ENCODE measurements around the gene ESYT2. TPM values are rescaled to one million over a fixed set of nuclear protein-coding genes. Genes with fewer than 3 reads are reported as not detected.
A peak's percentile ranks its signal among the peaks of the same experiment; 100 is the strongest.
"Not testable (repeated sequence)": the region's sequence is repeated elsewhere in the genome, so short reads cannot be mapped to it uniquely, and the experiment has no call there.

Gene ESYT2
- total RNA-seq, 5 donors from 2014 or later (not counting 1 experiment from before 2014, with no cell fraction given), result 99.0 to 122 (median 116) TPM

- peak; percentile 58 to 71 (median 66) for ATAC-seq (replicated peaks in 1 of 4)
- ChIA-PET CTCF (interaction anchor here (0.5 to 1.4 kb wide), 13 partner anchors 9 to 183 kb away, joined by 3 to 7 read pairs (median 4); partner anchors contain the start of gene NCAPG2 (in 1 of the 2)), POLR2A (interaction anchor here (0.5 to 1.5 kb wide), 12 partner anchors 10 to 158 kb away, joined by 3 to 21 read pairs (median 6); partner anchors contain the start of gene NCAPG2 (in 1 of the 2))
- peak overlapping the region; percentile 78 to 92 (median 90) for H3K4me3 Mint-ChIP-seq
- DNase-seq, result peak in 4 of 35 experiments; percentile 3 to 36 (median 16)
- H3K27ac ChIP-seq (ENCODE audit: low read length), result peak overlapping the region; percentile 17
- H3K9me3 ChIP-seq; H3K27me3 Mint-ChIP-seq; H3K27me3 ChIP-seq (replicated peaks in 1 of 2; ENCODE audit: control insufficient read depth in 2 of 2, extremely low read depth in 1 of 2, insufficient read depth in 2 of 2, low read length in 1 of 2); H3K36me3 Mint-ChIP-seq; H3K9me3 Mint-ChIP-seq; H3K36me3 ChIP-seq (ENCODE audit: control insufficient read depth in 2 of 2, extremely low read depth in 1 of 2, insufficient read depth in 1 of 2, low read length in 1 of 2): not testable (repeated sequence)
- H3K4me1 ChIP-seq (ENCODE audit: control insufficient read depth in 1 of 2, extremely low read depth in 1 of 2, insufficient read depth in 2 of 2, low read length in 2 of 2), result peaks cover 15 to 20% of the 10 kb centered on the region in 2 experiments
- peaks cover 44 to 54% (median 53%) of the 10 kb centered on the region in 3 donors for H3K4me1 Mint-ChIP-seq
- H3K4me3 ChIP-seq (ENCODE audit: control insufficient read depth in 1 of 2, extremely low read depth in 1 of 2, low read length in 1 of 2), result peak overlapping the region in 1 of 2 donors; percentile 55
- peak overlapping the region; percentile 69 to 74 for H3K27ac Mint-ChIP-seq
- WGBS (ENCODE audit: insufficient coverage), result 69% methylated on average over 10 of the region's 13 CpGs
These were observed 33.8 kb upstream of the ESYT2 start for GRCh38 chr7:158862985-158863610.

- Mint-ChIP-seq H3K27ac (peak overlapping the region; percentile 59 to 68), H3K4me1 (peaks cover 50 to 56% (median 54%) of the 10 kb centered on the region in 3 donors), H3K4me3 (peak overlapping the region; percentile 39 to 92 (median 70)), H3K36me3 (no peaks in the 10 kb centered on the region), H3K9me3 (no peaks in the 10 kb centered on the region), H3K27me3 (no peaks in the 10 kb centered on the region)
- Histone ChIP-seq H3K9me3 (no peaks in the 10 kb centered on the region), H3K36me3 (ENCODE audit: control insufficient read depth in 2 of 2, extremely low read depth in 1 of 2, insufficient read depth in 1 of 2, low read length in 1 of 2) (no peaks in the 10 kb centered on the region), H3K4me3 (ENCODE audit: control insufficient read depth in 1 of 2, extremely low read depth in 1 of 2, low read length in 1 of 2) (no peak overlapping the region), H3K27ac (ENCODE audit: low read length) (no peak overlapping the region), H3K27me3 (replicated peaks in 1 of 2; ENCODE audit: control insufficient read depth in 2 of 2, extremely low read depth in 1 of 2, insufficient read depth in 2 of 2, low read length in 1 of 2) (no peaks in the 10 kb centered on the region), H3K4me1 (ENCODE audit: control insufficient read depth in 1 of 2, extremely low read depth in 1 of 2, insufficient read depth in 2 of 2, low read length in 2 of 2) (peaks cover 22 to 26% of the 10 kb centered on the region in 2 experiments)
- ATAC-seq (replicated peaks in 1 of 4), result no peak
- no peak for DNase-seq
- ChIA-PET CTCF (no interaction called here), POLR2A (no interaction called here)
- 100% methylated on average over 3 of the region's 11 CpGs for WGBS (ENCODE audit: insufficient coverage)
These were observed 32.8 kb upstream of the ESYT2 start for GRCh38 chr7:158861936-158862704.

GRCh38 chr7:158861004-158861787, 31.9 kb upstream of the ESYT2 start:
- POLR2A ChIA-PET, result no interaction called here
- Histone ChIP-seq H3K4me3 (ENCODE audit: control insufficient read depth in 1 of 2, extremely low read depth in 1 of 2, low read length in 1 of 2) (no peak overlapping the region), H3K9me3 (no peaks in the 10 kb centered on the region), H3K4me1 (ENCODE audit: control insufficient read depth in 1 of 2, extremely low read depth in 1 of 2, insufficient read depth in 2 of 2, low read length in 2 of 2) (peaks cover 24 to 26% of the 10 kb centered on the region in 2 experiments), H3K27ac (ENCODE audit: low read length) (no peak overlapping the region), H3K27me3 (replicated peaks in 1 of 2; ENCODE audit: control insufficient read depth in 2 of 2, extremely low read depth in 1 of 2, insufficient read depth in 2 of 2, low read length in 1 of 2) (no peaks in the 10 kb centered on the region), H3K36me3 (ENCODE audit: control insufficient read depth in 2 of 2, extremely low read depth in 1 of 2, insufficient read depth in 1 of 2, low read length in 1 of 2) (no peaks in the 10 kb centered on the region)
- Mint-ChIP-seq H3K9me3 (no peaks in the 10 kb centered on the region), H3K27me3 (no peaks in the 10 kb centered on the region), H3K36me3 (no peaks in the 10 kb centered on the region), H3K27ac (peak overlapping the region; percentile 42 to 84), H3K4me1 (peaks cover 50 to 60% (median 56%) of the 10 kb centered on the region in 3 donors), H3K4me3 (no peak overlapping the region)
- ATAC-seq (replicated peaks in 1 of 4), result no peak
- CTCF ChIA-PET, result interaction anchor here in 1 of 2 donors (0.8 kb wide), 1 partner anchor 94 kb away, joined by 3 read pairs; no protein-coding TSS in a partner anchor
- DNase-seq, result no peak
- WGBS (ENCODE audit: insufficient coverage), result 86% methylated on average over 15 of the region's 15 CpGs

GRCh38 chr7:158860394-158860793, 31.1 kb upstream of the ESYT2 start:
- DNase-seq (no peak), ATAC-seq (replicated peaks in 1 of 4) (no peak)
- Histone ChIP-seq H3K27ac (ENCODE audit: low read length) (no peak overlapping the region), H3K4me1 (ENCODE audit: control insufficient read depth in 1 of 2, extremely low read depth in 1 of 2, insufficient read depth in 2 of 2, low read length in 2 of 2) (peaks cover 22 to 33% of the 10 kb centered on the region in 2 experiments), H3K36me3 (ENCODE audit: control insufficient read depth in 2 of 2, extremely low read depth in 1 of 2, insufficient read depth in 1 of 2, low read length in 1 of 2) (no peaks in the 10 kb centered on the region), H3K9me3 (no peaks in the 10 kb centered on the region), H3K27me3 (replicated peaks in 1 of 2; ENCODE audit: control insufficient read depth in 2 of 2, extremely low read depth in 1 of 2, insufficient read depth in 2 of 2, low read length in 1 of 2) (no peaks in the 10 kb centered on the region), H3K4me3 (ENCODE audit: control insufficient read depth in 1 of 2, extremely low read depth in 1 of 2, low read length in 1 of 2) (no peak overlapping the region)
- no peaks in the 10 kb centered on the region for H3K9me3 Mint-ChIP-seq
- WGBS (ENCODE audit: insufficient coverage), result no CpG with 5 or more reads among the region's 1 CpG
- no peak overlapping the region for H3K4me3 Mint-ChIP-seq
- H3K36me3 Mint-ChIP-seq, result no peaks in the 10 kb centered on the region
- POLR2A ChIA-PET, result interaction anchor here (0.6 to 0.7 kb wide), 4 partner anchors 19 to 170 kb away, joined by 4 to 11 read pairs (median 5); no protein-coding TSS in a partner anchor
- H3K4me1 Mint-ChIP-seq, result peaks cover 53 to 58% (median 54%) of the 10 kb centered on the region in 3 donors
- no peak overlapping the region for H3K27ac Mint-ChIP-seq
- no peaks in the 10 kb centered on the region for H3K27me3 Mint-ChIP-seq
- CTCF ChIA-PET, result interaction anchor here in 1 of 2 donors (0.8 kb wide), 1 partner anchor 93 kb away, joined by 3 read pairs; no protein-coding TSS in a partner anchor

- Histone ChIP-seq H3K27me3 (replicated peaks in 1 of 2; ENCODE audit: control insufficient read depth in 2 of 2, extremely low read depth in 1 of 2, insufficient read depth in 2 of 2, low read length in 1 of 2) (no peaks in the 10 kb centered on the region), H3K4me3 (ENCODE audit: control insufficient read depth in 1 of 2, extremely low read depth in 1 of 2, low read length in 1 of 2) (no peak overlapping the region), H3K36me3 (ENCODE audit: control insufficient read depth in 2 of 2, extremely low read depth in 1 of 2, insufficient read depth in 1 of 2, low read length in 1 of 2) (no peaks in the 10 kb centered on the region), H3K4me1 (ENCODE audit: control insufficient read depth in 1 of 2, extremely low read depth in 1 of 2, insufficient read depth in 2 of 2, low read length in 2 of 2) (peaks cover 18 to 26% of the 10 kb centered on the region in 2 experiments), H3K27ac (ENCODE audit: low read length) (no peak overlapping the region), H3K9me3 (no peaks in the 10 kb centered on the region)
- Mint-ChIP-seq H3K4me1 (peaks cover 38 to 45% (median 41%) of the 10 kb centered on the region in 3 donors), H3K27me3 (no peaks in the 10 kb centered on the region), H3K4me3 (peak overlapping the region in 1 of 3 donors; percentile 44), H3K9me3 (no peaks in the 10 kb centered on the region), H3K27ac (peak overlapping the region; percentile 83 to 84), H3K36me3 (no peaks in the 10 kb centered on the region)
- ATAC-seq (replicated peaks in 1 of 4) (no peak), DNase-seq (no peak)
- POLR2A ChIA-PET, result interaction anchor here in 1 of 2 donors (1.4 kb wide), 1 partner anchor 12 kb away, joined by 4 read pairs; no protein-coding TSS in a partner anchor
- no CpG with 5 or more reads among the region's 5 CpGs for WGBS (ENCODE audit: insufficient coverage)
- CTCF ChIA-PET, result interaction anchor here in 1 of 2 donors (0.5 to 0.7 kb wide), 2 partner anchors 119 to 139 kb away, joined by 3 to 9 read pairs; no protein-coding TSS in a partner anchor
These were observed 29.5 kb upstream of the ESYT2 start for GRCh38 chr7:158858592-158859503.

Measured in T-cell (primary cell).